CD4-positive, alpha-beta T cell treated with Interleukin-4 for 4 hours (primary cell): ENCODE measurements around the gene NDRG2.
"Not testable (repeated sequence)": the region's sequence is repeated elsewhere in the genome, so short reads cannot be mapped to it uniquely, and the experiment has no call there.

Experiments used
- DNase-seq: peaks from one replicate; pipeline ENCODE4 v3.0.0-alpha.2; 2020

NDRG2 gene

DNA sequence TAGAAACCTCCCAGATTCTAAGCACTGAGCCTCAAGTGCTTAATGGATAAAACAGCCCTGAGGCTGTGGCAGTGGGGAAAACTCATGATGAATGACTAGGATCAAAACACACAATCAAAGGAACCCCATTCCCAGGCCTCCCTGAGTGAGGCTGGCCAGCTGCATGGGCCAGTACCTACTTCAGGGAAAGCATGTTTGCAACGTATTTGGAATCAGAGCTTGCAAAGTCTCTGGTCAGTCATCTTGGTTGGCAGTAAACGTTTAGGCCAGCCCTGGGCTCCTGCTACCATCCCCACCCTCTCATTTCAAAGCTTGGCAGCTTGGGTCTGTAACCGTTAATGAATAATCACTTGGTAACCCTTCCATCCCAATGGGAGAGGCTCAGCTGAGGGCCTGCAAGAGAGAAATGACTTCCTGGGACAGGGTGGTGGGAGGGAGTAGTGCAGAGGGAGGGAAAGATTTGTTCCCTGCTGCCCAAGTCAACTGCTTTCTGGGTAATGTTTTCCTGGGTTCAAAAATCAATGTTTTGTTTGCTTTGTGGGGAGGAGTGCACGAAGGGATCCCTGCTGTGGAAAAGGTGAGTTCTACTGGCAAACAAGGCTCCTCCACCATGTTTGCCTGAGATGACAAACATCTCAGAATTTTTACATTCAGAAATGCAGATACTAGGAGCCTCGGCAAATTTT lies 30.7 kb upstream of the NDRG2 start:
- no peak for DNase-seq

DNA sequence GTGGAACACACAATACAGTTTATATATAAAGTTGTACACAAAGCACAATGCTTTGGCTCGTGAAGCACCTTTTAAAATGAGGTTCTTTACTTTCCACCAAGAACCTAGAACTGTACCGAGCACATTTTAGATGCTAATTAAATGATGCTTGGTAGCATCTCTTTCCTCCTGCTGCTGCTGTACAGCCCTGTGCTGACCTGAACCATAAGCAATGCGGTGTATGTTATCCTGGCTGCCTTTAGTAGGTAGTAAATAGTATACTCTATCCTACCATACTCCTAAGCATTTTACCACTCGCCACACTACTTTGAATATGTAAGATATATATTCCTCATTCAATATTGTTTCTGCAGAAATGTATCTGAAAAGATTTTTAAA lies 29.9 kb upstream of the NDRG2 start:
- DNase-seq = no peak

DNA sequence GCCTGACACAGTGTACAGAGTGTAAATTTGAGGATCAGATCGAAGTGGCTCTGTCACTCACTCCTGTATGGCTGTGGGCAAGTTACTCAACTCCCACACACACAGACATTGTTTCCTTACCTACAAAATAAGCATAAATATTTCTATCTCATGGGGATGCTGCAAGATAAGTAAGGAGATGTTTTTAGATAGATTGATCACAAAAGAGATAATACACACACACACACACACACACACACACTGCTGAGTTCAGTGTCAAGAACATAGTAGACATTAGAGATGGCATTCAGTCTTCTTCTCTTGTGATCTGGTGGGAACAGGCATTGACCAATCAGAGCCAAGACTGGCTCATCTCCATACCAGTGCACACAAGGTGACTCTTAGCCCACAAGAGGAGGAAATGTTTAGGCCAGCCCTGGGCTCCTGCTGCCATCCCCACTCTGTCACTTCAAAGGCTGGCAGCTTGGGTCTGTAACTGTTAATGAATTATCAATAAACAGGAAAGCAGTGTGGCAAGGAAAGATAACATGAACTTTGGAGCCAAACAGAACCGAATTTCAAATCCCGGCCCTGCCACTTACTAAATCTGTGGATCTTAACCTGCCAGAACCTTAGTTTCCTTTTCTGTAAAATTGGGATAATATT lies 29.4 kb upstream of the NDRG2 start:
- DNase-seq = no peak

DNA sequence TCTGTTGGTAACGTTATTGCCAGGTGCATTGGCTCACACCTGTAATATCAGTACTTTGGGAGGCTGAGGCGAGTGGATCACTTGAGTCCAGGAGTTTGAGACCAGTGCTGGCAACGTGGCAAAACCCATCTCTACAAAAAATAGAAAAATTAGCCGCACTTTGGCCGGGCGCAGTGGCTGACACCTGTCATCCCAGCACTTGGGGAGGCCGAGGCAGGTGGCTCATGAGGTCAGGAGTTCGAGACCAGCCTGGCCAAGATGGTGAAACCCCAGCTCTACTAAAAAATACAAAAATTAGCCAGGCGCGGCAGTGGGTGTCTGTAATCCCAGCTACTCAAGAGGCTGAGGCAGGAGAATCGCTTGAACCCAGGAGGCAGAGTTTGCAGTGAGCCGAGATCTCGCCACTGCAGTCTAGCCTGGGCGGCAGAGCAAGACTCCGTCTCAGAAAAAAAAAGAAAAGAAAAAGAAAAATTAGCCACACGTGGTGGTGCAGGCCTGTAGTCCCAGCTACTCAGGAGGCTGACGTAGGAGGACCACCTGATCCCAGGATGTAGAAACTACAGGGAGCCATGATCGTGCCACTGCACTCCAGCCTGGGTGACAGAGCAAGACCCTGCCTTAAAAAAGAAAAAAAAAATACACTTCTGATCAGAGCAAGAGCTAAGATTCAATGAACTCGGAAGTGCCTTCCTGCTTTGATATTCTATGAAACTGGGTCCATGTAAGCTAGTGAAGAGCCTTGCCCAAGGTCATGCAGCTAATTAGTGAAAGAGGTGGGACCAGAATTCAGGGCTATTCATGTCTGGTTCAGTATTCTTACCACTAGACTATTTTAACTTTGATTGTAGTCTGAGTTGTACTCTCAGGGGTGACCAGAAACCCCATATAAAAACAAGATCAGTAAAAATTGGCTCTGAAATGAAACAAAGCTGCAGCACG lies 28.6 kb upstream of the NDRG2 start:
- DNase-seq = no peak

DNA sequence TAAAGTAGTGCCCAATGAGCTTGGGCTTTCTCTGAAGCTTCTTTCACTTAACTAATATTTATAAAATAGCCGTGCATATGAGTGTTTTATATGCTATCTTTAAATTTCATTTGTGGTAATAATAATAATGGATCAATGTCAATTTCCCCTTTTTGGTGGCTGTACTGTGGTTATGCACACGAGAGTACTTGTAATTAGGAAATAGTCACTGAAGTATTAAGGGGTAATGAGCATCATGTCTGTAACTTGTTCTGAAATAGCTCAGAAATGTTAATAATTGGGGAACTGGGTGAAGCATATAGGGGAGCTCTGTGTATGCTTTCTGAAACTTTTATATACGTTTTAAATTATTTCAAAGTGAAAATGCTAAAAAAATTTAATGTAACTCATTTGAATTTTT lies 25.7 kb upstream of the NDRG2 start:
- no peak for DNase-seq

DNA sequence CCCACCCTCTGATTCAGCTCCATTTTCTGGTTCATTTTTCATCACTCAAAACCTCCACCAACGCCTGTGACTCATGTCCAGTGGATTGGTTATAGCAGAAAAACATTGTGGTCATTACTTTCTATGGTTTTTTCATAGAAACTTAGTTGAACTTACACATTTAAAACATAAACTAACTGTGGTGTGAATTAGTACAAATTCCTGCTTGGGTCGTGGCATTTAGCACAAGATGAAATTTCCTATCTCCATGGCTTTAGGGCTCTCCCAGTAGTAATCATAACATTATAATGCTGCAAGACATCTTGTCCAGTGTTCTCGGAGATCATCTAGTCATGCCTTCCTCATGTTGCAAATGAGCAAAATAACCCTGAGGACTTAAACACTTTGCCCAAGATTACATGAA lies 24.4 kb upstream of the NDRG2 start:
- no peak for DNase-seq

DNA sequence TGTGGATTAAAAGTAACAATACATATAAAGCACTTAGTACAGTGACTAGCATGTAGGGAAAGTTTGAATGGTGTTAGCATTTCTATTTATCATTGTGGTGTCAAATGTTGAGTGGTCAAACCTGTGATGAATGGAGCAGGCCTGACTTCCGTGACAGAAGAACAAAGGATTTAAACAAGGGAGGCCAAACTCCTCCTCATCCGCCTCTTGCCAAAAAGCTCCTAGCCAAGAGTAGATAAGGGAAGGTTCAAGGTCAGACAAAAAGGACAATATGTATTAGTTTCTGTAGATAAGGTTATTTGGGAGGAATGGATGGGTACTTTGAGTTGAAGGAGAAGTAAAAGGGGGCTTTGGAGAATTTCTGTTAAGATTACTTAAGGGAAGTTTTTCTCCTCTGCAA lies 23.8 kb upstream of the NDRG2 start:
- DNase-seq = no peak

DNA sequence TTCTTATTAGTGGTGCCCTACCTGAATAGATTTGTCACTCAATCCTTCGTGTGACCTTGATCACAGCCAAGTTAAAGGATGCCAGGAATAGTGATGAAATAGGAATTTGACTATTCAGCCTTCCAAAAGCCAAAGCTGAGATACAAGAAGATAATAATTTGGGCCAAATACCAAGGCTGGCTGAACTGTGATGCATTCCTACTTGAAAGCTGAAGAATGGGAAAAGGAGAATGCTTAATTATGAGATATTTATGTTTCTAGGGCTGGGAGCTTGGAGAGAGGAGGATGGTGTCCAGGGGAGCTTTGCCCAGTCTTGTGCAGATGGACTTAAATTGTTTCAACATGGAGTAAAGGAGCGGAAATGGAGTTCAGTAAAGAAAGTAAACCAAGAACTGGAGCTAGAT lies 22.5 kb upstream of the NDRG2 start:
- no peak for DNase-seq

DNA sequence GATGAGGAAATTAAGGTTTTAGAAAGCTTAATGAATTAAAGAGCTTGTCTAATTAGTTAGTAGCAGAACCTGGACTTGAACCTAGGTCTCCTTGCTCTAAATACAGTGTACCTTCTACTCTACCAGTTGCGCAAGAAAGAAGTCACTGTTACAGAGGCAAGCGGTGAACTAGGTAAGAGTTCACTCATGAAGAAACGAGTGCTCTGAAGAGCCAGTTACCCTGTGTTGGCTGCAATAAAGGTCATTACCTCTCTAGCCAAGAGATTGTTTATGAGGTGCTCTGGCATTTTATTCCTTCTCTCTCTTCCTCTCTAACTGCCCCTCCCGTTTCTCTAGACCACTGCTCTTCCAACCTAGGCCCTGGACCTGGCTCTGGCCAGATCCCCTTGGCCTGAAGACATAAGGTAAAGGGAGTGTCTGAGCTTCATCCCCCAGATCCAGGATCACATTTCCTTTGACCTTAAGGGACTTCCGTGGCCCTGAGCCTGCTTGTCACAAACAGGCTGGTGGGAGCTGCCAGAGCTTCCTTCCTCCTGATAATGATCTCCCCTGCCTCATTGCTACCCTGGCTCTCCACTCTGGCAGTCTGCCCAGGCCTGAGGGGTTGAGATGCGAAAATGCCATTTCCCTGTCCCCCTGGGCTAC lies 19.2 kb upstream of the NDRG2 start:
- DNase-seq = no peak

DNA sequence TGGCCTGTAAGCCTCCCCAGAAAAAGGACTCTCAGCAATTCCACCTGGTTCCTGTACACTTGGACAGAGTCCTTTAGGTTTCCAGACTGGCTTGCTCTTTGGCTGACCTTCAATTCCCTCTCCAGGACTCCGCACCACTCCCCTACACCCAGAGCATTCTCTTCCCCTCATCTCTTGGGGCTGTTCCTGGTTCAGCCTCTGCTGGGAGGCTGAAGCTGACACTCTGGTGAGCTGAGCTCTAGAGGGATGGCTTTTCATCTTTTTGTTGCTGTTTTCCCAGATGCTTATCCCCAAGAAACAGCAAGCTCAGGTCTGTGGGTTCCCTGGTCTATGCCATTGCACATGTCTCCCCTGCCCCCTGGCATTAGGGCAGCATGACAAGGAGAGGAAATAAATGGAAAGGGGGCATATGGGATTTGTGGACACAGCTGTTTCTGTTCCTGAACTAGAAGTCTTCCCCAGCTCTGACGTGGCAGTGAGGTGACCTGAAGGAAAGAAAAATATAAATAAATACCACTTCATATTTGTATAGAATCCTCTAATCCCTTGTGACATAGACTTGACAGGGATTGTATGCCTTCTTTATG lies 18.6 kb upstream of the NDRG2 start:
- DNase-seq = no peak

DNA sequence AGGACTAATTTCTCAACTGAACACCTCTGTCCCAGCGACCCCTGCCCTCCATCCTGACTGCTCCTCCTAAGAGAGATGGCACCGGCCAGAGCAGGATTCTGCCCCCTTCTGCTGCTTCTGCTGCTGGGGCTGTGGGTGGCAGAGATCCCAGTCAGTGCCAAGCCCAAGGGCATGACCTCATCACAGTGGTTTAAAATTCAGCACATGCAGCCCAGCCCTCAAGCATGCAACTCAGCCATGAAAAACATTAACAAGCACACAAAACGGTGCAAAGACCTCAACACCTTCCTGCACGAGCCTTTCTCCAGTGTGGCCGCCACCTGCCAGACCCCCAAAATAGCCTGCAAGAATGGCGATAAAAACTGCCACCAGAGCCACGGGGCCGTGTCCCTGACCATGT lies 18.1 kb upstream of the NDRG2 start:
- no peak for DNase-seq

DNA sequence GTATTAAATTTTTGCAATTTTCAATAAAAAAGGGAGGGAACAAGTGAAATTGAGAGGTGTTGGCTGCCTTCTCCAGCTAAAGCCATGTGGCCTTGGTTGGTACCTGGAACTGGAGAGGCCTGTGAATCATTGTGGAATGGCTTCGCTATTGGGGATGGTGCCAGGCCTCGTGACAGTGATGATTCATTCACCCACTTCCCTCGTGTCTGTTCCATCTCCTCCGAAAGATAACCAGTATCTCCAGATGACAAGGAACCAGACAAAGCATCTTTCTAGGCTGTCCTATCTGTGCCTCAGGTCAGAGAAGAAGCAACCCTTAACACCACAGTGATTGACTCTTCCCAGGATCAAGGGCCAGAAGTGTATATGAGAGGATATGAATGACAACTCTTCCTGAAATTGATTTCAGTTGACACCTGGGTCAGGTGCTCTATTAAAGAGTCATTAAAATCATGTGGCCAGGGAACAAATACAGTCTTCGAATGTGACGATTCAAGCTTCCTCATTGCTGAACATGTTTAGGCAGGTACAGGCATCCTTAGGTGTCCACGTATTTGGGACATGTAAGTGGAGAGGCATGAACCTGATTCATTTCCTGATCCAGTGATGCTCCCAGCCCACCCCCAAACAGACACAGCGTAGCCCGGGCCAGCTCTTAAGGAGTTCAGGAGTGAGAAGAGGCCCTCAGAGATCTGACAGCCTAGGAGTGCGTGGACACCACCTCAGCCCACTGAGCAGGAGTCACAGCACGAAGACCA lies 17.0 kb upstream of the NDRG2 start, which contains the start of gene RNASE7:
TSS of gene RNASE7 (plus strand) at position 687 of the 758 bp plus-strand sequence. CDS start 631 bp downstream, outside the sequence.
- no peak for DNase-seq

DNA sequence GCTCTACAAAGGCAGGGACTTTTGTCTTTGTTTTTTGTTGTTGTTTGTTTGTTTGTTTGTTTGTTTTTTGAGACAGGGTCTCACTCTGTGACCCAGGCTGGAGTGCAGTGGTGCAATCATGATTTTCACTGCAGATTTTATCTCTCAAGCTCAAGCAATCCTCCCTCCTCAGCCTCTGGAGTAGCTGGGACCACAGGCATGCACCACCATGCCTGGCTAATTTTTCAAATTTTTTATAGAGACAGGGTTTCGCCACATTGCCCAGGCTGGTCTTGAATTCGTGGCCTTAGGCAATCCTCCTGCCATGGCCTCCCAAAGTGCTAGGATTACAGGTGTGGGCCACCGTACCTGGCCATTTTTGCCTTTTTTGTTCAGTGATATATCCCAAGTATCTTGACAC lies 16.1 kb upstream of the NDRG2 start:
- not testable (repeated sequence) for DNase-seq

DNA sequence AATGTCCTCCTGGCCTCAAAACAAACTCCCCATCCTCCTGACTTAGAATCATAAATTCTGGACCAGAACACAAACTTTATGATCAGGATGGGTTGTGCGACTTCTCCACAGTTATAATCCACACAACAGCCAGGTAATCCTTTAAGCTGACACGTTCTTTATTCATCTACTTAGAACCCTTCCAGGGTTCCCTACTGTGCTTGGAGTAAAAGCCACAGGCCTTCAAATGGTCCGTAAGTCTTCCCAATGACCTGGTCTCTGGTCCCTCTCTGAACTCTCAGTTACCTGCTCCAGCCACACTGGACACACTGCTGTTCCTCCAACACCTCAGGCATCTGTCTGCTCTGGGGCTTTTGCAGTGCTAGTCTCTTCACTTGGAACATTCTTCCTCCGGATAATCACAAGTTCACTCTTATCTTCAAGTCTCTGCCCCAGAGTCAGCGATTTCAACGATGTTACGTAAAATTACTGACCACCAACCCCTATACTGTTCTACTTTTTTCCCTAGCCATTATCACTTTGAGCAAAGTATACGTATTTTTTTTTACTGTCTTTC lies 15.6 kb upstream of the NDRG2 start:
- DNase-seq = no peak

DNA sequence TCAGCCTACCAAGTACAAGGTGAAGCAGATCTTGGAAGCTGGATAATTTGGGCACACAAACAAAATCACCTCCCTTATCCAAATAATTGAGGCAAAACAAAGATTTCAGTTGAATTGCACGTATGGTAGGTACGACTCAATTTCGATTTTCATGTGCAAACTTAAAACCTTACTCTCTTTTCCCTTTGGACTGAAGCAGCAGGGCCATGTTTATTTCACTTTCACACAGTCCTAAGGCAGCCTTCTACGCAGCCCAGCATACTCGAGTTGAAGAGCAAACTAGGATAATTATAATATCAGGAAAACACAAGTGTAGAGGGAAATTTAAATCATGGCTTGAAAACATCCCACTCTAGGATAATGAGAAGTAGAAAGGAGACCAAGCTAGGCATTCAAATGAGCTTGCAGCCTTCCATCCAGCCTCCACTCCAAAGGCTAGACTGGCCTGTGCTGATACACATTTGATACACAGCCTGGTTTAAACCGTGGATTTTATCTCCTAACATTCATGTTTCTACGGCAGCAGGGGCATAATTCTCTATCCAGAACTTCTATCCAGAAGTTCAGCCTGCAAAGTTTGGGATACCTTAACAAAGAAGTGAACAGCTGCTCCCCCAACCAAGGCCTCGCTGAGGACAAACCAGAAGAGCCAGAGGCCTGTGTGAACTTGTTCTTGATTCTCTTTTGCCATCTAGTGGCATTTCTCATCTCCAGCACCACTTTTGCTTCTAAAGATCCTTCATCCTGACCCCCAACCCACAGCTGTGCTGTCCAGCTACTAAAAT lies 14.9 kb upstream of the NDRG2 start:
- DNase-seq = peak; percentile 45

DNA sequence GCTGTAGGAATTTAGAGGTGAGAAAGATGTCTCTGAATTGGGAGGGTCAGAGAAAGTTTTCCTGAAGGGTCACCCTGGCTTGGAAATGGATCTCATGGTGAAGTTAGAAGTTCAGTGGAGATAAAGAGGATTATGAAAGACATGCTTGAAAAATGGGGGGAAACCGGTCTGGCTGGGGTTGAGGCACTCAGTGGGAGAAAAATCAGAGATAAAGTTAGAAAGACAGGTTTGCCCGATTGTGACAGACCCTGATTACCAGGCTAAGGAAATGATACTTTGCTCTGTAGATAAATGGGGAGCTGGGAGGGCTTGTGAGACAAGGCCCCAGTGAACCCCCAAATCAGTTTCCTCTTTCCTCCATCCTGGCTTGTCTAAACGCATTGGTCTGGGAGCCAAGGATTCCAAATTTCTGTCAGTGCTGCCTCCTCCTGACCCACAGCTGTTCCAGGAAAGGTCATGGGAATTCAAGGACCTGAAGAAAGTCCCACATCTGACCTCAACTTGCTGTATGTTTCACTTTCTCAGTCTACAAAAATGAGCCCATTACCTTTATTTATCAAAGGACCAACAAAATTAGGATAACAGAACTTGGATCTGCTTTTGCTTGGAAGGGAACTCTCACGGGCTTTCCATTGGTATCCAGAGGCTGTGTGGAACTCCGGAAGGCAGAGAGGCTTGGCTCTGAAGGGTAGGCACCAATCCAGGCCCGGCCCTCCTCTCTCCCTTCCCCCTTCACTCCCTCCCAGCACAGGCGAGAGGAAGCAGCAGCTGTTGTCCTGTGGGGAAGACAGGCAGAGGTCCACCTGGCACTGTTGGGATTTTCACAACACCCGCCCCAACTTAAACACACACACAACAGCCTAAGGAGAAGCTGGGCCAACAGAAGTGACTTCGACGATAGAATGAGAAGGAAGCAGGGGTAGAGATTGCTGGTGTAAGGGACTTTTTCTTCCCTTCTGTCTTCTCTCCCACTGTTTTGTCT lies 13.9 kb upstream of the NDRG2 start:
- DNase-seq = no peak

DNA sequence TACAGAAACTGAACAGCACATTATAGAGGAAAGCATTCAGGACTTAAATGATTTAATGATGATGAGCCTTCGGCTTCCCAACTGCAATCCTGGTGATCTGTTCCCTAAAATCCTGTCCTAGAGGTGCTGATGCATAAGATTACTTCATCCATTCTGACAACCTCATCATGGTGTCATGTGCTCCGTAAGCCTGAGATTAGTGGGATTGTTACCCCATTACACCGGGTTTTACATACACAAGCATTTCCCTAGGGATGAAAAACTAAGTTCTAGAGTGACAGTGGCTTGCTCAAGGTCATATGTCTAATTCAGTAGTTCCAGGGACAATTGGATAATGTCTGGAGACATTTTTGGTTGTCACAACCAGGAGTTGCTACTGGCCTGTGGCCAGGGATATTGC lies 12.3 kb upstream of the NDRG2 start:
- no peak for DNase-seq

DNA sequence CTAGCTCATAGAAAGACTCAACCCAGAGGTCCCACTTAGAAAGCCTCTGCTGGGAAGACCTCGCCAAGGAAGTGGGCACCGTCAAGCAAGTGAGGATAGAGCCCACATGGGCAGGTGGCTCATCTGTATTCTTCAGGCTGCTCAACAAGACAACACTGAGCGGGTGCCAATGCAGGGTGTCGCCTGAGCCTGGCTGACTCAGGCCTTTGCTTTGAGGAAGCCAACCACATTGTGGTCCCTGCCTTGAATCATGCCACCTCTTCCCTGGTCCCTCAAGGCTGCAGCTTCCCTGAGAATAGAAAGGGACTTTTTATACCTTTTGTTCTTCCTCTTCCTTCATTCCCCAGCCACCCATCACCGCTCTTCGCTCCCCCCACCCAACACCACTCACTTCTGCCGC lies 11.9 kb upstream of the NDRG2 start:
- DNase-seq = no peak

DNA sequence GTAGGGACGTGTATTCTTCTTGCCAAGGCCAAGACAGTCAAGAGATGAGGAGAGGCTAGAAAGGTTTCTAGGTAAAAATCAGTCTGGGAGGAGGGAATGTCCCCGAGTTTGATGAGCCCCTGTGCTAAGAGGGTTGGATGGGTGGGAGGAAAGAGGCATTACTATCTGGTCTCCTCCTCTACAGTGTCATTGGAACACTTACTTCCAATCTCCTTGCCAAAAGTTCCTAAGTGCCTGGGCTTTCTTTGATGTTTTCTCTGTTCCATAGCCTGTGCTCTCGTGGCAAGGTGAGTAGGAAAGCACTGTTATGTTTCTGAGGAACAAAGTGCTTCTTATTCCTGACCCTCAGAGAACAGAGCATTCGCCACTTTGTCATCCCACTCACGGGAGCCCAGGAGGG lies 9.8 kb upstream of the NDRG2 start, which contains the start of gene RNASE13:
TSS of gene RNASE13 (minus strand) at position 101 of the 400 bp plus-strand sequence. CDS start 519 bp downstream, outside the sequence.
- DNase-seq = no peak
